ENCODE data around the gene OLFML2A.

The OLFML2A gene

DNA sequence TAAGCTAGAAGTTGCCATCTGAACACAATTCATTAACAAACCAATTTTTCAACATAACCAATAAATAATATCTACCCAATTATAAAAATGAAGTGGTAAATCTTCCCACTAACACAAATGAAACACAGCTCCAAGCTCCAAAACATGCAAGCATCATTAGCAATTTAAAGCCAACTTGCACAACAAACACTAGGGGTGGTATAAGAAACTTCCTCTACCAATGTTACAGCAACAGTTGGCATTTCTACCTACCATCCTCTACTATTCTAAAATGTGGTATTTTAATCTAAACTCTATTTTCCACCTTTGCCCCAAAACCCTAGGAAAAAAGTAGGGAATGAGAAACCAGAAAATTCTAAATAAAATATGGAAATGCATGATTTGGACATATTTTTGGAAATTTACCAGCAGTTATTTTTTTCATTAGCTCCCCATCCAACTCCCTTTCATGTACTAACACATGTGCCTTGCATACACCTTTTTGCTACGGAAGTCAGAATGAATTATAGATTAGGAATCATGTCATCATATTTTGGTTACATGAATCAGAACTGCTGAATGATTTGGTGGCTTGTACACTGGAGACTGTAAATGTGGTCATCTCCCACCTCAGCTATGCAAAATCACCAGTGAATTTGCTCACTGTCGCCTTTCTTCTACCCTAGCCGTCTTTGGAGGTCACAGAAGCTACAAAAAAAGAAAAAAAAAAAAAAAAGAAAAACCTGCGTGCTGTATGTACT is 9.9 kb upstream of the OLFML2A start:
- DNase-seq (ENCODE audit: insufficient read length, low spot score) (no peak), FAIRE-seq (no peak)
- TF ChIP-seq, protein P1, sequence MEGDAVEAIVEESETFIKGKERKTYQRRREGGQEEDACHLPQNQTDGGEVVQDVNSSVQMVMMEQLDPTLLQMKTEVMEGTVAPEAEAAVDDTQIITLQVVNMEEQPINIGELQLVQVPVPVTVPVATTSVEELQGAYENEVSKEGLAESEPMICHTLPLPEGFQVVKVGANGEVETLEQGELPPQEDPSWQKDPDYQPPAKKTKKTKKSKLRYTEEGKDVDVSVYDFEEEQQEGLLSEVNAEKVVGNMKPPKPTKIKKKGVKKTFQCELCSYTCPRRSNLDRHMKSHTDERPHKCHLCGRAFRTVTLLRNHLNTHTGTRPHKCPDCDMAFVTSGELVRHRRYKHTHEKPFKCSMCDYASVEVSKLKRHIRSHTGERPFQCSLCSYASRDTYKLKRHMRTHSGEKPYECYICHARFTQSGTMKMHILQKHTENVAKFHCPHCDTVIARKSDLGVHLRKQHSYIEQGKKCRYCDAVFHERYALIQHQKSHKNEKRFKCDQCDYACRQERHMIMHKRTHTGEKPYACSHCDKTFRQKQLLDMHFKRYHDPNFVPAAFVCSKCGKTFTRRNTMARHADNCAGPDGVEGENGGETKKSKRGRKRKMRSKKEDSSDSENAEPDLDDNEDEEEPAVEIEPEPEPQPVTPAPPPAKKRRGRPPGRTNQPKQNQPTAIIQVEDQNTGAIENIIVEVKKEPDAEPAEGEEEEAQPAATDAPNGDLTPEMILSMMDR (IDR thresholded peaks at IDR 0.05; ENCODE audit: insufficient read depth, missing control alignments): no peak

DNA sequence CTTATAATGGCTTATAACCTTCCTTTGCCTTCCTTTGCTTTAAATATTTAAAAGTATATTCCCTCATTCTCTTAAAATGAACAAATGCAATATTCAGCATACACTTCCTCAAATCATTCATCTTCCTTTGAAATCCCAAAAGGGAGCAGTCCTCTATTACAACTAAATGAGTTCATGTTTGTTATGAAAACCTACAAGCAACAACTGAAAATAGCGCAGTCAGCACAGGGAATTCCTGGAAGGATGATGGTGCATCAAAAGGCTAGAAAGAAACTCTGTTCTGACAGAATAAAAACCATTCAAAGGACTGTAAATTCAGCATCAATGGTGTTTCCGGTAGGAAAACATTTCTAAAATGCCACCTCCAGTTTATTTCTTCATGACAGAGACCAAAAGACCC is 9.1 kb upstream of the OLFML2A start:
- TF ChIP-seq, protein P1 (IDR thresholded peaks at IDR 0.05; ENCODE audit: insufficient read depth, missing control alignments): no peak
- DNase-seq (ENCODE audit: insufficient read length, low spot score): no peak
- FAIRE-seq: no peak

DNA sequence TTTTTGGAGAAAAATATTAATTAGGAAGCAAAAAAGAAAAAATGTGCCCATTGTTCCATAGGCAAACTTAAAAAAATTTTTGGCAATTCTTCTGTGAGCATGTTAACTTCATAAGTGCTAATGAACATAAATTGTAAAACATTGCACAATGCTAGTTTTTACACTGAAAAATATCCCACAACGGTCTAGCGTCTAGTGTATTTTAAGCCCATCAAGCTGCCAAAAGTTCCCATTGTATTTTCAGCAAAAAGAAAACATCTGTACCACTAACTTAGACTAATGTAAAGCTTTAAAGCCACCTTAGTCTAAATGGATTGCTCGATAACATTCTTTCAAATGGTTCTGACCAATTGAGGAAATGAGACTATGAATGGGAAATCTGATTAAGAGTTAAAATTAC is 8.6 kb upstream of the OLFML2A start:
- TF ChIP-seq, protein P1 (IDR thresholded peaks at IDR 0.05; ENCODE audit: insufficient read depth, missing control alignments): no peak
- FAIRE-seq: no peak
- no peak for DNase-seq (ENCODE audit: insufficient read length, low spot score)

DNA sequence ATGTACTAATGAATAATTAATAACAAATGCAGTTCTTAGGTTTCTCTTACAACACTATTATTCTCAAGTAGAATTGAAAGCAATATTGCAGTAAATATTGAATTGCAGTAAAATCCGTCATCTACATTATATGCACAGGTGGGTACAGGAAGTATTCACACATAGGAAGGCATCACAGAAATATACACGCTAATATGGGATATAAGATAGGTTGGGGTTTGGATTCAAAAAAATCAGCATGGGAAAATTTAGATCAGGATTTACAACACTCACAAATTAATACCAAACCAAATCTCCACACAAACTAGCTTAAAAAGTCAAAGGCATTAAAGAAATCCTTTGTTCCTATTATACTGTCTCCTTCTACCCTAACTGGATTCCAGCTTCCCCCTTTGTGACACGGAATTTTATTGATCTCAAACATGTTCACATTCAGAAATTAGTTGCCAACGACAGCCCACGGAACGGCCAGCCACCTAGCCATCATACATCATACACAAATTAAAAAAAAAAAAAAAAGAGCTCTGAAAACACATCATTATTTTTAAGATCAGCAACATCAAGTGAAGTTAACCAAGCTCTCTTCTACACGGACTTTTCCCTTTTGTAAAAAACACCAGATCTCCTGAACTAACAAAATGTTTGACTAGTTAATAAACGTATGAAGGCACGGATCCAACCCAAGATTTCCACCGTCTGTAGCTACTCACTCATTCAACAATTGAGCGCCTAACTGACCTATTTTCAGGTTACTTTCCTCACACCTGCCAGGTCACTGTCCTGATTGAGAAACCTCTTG is 8.0 kb upstream of the OLFML2A start:
- TF ChIP-seq, protein P1 (IDR thresholded peaks at IDR 0.05; ENCODE audit: insufficient read depth, missing control alignments): no peak
- FAIRE-seq: no peak
- DNase-seq (ENCODE audit: insufficient read length, low spot score): no peak

DNA sequence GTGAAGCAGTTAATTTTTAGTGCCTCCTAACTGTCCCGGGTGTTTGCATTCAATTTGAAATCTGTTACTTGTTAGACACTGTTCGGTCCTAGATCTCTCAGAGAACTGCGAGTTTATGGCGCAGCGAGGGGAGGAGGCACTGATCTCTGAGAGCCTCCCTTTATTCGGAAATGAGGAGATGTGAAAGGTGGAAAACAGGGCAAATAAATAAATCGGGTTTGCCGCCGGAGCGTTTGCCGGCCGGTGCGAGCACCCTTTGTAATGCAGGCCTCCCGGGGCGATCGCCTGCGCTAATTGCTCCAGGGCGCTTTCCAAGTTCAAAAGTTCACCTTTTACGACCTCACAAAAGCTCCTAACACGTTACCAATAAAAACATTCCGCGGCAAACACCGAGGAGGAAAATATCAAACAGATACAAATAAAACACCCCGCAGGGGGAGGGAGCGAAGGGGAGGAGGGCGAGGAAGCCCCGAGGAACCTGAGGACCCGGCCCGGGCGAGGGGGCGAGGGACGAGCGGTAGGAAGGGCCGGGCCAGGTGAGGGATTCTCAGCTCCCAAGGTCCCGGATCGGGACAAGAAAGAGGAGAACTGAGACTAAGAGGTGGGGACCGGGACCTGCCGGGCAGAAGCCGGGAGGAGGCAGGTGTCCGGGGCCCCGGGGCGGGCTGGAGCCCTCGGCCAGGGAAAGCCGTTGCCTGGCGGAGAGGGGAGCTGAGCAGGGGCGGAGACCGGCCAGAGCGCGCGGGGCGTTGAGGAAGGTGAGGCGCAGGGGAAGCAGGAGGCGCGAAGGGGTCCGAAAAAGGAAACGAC is 7.2 kb upstream of the OLFML2A start:
- FAIRE-seq: no peak
- no peak for DNase-seq (ENCODE audit: insufficient read length, low spot score)
- TF ChIP-seq, protein P1 (IDR thresholded peaks at IDR 0.05; ENCODE audit: insufficient read depth, missing control alignments): no peak

DNA sequence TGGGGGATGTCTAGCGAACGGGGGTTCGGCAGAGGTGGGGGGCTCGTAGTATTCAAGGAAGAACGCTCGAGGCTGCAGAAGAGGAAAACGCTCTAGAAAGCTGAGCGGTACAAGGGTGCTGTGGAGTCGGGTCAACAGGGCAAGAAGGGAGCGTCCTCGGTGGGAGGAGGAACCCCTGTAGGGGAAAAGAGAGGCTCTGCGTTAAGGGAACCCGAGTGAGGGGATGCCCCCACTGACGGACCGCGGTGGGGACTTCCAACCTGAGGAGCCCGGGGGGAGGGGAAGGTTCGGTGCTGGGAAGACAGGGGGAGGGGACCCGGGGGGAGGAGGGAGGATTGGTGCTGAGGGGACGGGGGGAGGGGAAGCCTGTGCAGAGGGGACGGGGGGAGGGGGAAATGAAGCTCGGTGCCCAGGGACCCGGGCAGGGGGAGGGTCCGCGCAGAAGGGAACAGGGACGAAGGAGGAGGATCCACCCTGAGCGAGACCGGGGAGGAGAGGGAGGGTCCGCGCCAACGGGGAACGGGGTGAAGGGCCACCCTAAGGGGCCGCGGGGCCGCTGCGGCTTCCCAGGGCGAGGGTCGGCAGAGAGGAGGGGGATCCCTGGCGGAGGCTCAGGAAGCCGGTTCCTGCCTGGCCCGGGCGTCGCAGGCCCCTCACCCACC is 6.4 kb upstream of the OLFML2A start:
- no peak for DNase-seq (ENCODE audit: insufficient read length, low spot score)
- no peak for FAIRE-seq
- TF ChIP-seq, protein P1 (IDR thresholded peaks at IDR 0.05; ENCODE audit: insufficient read depth, missing control alignments): no peak

Data from D721Med (cell line).